SIG-M5 (cell line): ENCODE results near the gene ITPR3.

Experiments used
- DNase-seq: peaks from one replicate; lab custom pipeline; 2025; lab: John Stamatoyannopoulos, UW

Gene ITPR3

GRCh38 chr6:33737267-33738026, 116.3 kb downstream of the ITPR3 start:
- DNase-seq = no peak

- no peak for DNase-seq
Observed at GRCh38 chr6:33738153-33738552, 117.0 kb downstream of the ITPR3 start.

- DNase-seq = no peak
Observed at GRCh38 chr6:33738879-33739278, 117.8 kb downstream of the ITPR3 start.

GRCh38 chr6:33739571-33739970, 118.4 kb downstream of the ITPR3 start:
- DNase-seq = no peak

GRCh38 chr6:33740204-33740608, 119.1 kb downstream of the ITPR3 start:
- no peak for DNase-seq

- DNase-seq = no peak
Observed at GRCh38 chr6:33740794-33741193, 119.7 kb downstream of the ITPR3 start.

GRCh38 chr6:33742092-33742491, 121.0 kb downstream of the ITPR3 start:
- DNase-seq = no peak

GRCh38 chr6:33742837-33743236, 121.7 kb downstream of the ITPR3 start:
- DNase-seq = no peak

GRCh38 chr6:33744001-33744848, 123.1 kb downstream of the ITPR3 start:
- no peak for DNase-seq

- DNase-seq = no peak
Observed at GRCh38 chr6:33744895-33745546, 123.9 kb downstream of the ITPR3 start.

GRCh38 chr6:33745548-33745947, 124.4 kb downstream of the ITPR3 start:
- DNase-seq = no peak
